Measurements from ENCODE around the gene LONP2.
A peak's percentile ranks its signal among the peaks of the same experiment; 100 is the strongest.
"Not testable (repeated sequence)": the region's sequence is repeated elsewhere in the genome, so short reads cannot be mapped to it uniquely, and the experiment has no call there.

Gene LONP2

DNA sequence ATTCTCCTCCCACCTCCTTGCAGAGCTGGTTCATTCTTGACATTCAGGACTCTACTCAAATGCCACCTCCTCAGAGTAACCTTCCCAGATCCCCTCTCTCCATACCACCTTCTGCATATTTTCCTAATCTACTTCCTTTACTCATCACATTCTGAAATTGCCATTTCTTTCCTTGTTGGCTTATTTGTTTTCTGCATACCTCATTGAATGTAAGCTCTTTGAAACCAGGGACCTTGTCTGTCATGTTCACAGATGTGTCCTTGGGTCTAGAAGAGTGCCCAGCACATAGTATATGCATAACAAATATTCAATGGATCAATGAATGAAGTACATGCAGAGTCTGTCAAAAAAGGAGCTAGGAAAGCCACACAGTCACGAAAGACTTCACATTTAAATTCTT lies 7.8 kb upstream of the LONP2 start:
- no peak for DNase-seq (ENCODE audit: low spot score)

DNA sequence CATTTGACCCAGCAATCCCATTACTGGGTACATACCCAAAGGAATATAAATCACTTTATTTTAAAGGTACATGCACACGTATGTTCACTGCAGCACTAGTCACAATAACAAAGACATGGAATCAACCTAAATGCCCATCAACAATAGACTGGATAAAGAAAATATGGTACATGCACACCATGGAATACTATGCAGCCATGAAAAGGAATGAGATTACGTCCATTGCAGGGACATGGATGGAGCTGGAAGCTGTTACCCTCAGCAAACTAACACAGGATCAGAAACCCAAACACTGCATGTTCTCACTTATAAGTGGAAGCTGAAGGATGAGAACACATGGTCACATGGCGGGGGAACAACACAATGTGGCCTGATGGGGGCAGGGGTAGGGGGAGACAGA lies 4.0 kb upstream of the LONP2 start:
- DNase-seq (ENCODE audit: low spot score), result not testable (repeated sequence)

DNA sequence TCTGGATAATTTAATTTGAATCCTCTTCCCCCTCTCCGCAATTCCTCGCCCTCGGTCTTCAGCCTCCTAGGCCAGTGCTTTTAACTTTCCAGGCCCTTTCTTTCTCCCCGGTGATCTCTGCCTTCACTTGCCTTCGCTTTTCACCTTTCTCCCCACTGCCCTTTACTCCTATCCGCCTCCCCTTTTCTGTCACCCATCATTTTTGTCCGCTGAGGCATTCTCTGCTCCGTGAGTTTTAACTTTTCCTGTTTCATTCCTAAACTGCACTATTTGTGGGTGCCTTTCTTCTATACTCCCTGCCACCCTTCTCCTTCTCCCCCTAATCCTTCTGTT lies 729 bp downstream of the LONP2 start:
- DNase-seq (ENCODE audit: low spot score), result no peak

DNA sequence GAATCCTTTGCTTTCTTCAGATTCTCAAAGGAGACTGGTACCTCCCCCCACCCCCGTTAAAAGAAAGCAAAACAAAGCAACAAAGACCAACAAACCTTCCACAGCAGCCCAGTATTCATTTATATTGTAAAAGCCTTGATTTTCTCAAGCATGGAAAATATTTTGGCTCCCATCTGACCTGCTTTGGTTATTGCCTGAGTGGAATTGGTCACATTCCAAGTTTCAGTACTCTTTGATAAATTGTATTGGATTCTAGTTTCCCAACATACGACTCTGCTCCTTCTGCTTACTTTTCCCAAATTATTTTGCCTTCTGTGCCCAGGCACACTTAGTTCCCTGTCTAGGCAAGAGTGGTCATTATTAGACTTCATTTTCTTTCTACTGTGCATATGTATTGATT lies 2.0 kb downstream of the LONP2 start:
- DNase-seq (ENCODE audit: low spot score), result no peak

DNA sequence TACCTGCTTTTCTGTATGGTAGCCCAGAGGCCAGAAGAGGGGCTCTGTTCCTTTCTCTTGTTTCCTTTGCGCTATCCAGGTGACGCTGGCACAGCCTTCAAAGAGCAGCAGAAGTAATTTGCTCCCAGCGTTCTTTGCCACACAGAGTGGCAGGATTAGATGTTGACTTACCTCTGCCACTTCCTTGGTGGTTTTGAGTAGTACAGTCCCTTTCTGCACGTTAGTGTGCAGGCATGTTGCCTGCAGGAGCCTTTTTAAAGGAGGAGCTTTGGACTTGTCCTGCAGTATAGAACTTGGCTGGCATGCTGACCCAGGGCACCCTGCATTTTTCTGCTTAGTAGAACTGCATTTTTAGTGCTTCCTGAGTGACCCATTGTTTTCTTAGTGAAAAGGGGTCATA lies 3.2 kb downstream of the LONP2 start, which contains the start of gene ABCC11:
ABCC11 (minus strand) TSS at position 229 of the 400 bp plus-strand sequence. CDS start 15,618 bp downstream, outside the sequence.
- no peak for DNase-seq (ENCODE audit: low spot score)

DNA sequence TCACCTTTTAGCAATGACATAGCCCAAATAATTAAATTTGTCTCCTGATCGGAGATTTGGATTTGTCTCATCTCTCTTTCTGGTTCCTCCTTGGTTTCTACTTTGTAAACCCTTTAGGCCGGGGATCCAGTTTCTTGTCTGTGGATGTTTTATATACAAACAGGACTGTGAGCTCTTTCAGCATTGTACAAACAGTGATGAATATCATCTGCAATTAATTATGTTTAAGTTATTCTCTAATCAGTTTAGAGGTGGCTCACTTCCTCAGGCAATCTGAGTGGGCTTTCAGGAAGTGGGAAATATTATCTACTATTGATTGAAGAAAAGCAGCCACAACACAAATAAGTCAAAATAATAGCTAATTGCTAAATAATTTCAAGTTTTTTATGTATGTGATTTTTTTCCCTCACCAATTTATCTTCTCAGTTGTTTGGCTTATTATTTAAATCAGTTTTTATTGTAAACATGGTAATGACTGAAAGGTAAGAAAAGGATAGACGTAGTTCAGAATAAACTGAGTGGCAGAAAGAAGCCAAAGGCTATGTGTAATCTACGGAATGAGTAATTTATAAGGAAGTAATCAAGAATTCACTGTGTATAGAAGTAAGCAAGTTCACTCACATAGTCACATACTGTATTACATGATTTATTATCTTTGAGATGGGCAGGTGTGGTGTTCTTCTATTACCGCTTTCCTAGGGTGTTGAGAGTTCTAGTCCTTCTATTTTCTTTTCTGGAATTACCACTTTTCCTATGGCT lies 6.6 kb downstream of the LONP2 start:
- DNase-seq (ENCODE audit: low spot score), result no peak

DNA sequence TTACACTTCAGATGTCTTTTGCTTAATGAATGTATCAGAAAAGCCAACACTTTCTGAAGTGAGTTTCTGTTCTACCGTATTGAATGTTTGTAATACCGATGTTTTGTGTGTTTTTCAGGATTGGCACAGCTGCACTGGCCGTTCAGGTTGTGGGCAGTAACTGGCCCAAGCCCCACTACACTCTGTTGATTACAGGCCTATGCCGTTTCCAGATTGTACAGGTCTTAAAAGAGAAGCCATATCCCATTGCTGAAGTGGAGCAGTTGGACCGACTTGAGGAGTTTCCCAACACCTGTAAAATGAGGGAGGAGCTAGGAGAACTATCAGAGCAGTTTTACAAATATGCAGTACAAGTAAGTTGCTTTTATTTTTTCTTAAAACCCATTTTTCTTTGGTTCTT lies 7.9 kb downstream of the LONP2 start:
- DNase-seq (ENCODE audit: low spot score), result no peak

DNA sequence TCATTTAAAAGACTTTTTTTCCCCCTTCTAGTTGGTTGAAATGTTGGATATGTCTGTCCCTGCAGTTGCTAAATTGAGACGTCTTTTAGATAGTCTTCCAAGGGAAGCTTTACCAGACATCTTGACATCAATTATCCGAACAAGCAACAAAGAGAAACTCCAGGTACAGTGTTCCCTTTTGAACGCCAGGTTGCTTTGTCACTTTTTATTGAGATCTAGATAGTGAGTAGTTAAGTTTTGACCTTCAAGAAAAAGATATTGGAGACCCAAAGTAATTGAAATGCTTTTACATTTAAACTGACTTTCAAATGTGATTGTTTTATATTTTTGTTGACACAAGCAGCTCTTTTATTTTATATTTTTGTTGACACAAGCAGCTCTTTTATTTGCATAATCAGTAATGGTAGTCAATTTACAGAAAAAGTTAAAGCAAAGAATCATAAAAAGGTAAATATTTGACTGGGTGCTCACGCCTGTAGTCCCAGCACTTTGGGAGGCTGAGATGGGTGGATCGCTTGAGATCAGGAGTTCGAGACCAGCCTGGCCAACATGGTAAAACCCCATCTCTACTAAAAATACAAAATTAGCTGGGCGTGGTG lies 12.6 kb downstream of the LONP2 start:
- no peak for DNase-seq (ENCODE audit: low spot score)

DNA sequence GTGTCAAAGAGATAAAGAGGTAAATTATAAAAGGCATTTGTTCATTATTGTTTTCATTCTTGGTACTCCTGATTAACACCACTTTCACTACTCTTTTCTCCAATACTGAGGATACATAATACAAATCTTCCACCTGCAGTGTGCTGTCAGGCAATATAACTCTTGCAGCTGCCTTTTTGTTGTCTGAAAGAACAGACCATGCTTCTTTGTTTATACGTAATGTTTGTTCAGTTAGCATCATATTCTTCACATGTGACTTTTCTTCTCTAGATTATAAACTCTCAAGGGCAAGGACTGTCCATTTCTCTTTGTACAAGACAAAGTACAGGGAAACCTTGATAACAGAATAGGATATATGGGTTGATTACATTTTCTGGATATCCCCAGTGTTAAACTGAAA lies 17.5 kb downstream of the LONP2 start:
- no peak for DNase-seq (ENCODE audit: low spot score)

DNA sequence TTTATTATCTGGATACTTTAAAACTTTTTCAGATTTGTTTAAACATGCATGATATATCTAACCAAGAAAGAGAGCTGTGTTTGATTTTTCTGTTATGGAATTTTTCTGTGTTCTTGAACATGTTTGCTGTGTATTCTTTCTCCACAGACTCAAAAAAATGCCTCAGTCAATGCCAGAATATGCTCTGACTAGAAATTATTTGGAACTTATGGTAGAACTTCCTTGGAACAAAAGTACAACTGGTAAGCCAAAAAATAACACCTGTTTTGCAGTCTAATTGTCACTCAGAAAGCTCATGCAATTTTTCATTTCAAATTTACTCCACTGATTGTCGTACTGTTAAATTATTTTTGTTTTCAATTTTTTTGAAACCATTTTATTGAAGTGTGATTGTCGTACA lies 18.5 kb downstream of the LONP2 start:
- no peak for DNase-seq (ENCODE audit: low spot score)

DNA sequence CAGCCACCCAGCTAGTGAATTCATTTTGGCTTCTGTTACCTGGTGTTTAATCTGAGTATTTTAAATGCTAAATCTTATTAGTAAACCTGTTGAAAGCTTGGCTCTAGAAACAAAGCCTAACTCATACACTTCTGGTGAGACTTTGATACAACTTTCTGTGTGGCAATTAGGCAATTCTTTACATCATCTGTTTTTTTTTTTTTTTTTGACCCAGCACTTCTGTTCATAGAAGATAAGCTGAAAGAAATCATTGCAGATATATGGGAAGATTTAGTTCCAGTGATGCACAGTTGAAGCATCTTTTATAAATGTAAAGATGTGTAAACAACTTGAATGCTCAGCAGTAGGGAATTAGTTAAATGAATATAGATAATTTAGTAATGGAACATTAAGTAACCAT lies 24.9 kb downstream of the LONP2 start:
- no peak for DNase-seq (ENCODE audit: low spot score)

DNA sequence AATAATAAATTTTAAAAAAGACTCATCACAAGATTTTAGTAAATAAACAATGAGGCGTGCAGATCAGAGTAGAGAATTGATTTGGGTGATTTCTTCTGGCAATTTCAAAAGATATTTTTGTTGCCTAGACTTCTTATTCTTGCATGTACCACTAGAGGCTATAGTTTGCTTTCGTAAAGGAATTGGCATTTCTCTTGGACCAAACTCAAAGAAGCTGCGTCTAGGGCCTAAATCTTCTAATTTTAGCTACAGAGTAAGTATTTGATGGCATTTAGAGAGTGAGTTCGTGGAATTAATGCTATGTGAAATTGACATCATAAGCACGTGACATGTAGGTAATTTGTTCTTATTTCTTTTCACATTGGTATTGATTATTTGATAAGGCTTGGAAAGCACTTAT lies 27.6 kb downstream of the LONP2 start:
- no peak for DNase-seq (ENCODE audit: low spot score)

DNA sequence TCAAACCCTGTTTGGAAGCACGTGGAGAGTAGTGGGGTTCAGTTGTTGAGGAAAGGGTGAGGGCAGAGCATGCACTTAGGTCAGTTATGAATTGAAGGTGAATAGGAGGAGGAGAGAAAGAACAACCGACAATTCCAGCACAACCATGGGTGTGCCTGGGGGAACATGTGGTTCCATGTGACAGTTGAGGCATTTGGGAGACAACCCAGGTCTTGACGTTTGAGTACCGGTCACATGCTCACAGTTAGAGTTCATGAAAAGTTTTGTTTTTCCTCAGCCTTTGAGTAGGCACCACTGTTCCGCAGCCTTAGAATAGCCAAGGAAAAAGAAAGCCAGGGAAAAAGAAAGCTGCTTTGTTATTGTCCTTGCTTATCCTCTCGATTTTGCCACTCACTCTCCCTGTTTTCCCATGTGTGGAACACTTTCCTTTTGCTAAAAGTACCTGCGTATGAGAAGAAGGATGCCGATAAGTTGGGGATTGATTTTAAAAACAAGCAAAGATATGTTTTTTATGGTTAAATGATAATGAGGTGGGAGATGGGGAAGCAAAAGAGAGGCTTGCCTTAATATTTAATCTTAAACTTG lies 28.8 kb downstream of the LONP2 start:
- DNase-seq (ENCODE audit: low spot score), result no peak

DNA sequence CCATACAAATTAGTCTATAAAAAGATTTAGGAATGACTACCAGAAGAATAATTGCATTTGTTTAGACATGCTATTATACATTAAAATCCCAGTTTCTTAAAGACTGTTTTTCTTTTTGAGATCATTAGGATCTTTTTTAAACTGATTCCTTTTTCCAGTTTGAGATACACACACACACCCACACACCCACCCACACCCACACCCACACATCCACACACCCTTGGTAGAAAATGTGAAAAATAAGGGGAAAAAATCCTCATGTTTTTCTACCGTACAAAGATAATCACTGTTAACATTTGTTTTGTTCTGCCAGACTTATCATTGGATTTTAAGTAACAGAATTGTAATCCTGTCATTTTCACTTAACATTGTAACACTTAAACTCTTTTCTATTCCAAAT lies 30.4 kb downstream of the LONP2 start:
- DNase-seq (ENCODE audit: low spot score), result no peak

DNA sequence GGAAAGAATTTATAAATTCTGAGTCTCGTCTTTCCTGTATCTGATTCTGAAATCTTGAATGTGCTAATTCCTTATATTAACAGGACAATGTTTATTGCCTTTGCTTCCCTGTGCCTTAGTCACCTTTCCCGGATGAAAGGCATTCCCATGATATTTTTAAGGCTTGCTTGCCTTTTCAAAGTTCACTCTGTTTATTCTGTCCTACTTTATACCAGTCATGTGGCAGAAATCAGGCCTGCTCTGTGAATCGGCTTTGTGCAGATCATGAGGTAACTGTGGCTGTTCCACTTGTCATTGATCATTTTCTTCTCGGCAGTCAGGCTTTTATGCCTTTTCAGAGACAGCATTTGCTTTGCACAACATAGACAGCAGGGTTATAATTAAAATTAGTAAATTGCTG lies 32.0 kb downstream of the LONP2 start:
- no peak for DNase-seq (ENCODE audit: low spot score)

DNA sequence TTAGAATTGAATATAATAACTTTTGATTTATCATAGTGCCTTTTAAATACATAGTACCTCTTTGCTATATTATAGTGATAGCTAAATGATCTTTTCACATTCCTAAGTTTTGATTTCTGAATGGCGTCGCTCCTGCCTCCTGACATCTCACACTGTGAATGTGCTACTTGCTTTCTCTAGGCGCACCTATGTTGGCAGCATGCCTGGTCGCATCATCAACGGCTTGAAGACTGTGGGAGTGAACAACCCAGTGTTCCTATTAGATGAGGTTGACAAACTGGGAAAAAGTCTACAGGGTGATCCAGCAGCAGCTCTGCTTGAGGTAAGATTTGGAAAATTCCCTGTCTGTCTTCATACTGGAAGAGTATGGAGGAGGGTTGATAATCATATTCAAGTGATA lies 33.1 kb downstream of the LONP2 start:
- no peak for DNase-seq (ENCODE audit: low spot score)

DNA sequence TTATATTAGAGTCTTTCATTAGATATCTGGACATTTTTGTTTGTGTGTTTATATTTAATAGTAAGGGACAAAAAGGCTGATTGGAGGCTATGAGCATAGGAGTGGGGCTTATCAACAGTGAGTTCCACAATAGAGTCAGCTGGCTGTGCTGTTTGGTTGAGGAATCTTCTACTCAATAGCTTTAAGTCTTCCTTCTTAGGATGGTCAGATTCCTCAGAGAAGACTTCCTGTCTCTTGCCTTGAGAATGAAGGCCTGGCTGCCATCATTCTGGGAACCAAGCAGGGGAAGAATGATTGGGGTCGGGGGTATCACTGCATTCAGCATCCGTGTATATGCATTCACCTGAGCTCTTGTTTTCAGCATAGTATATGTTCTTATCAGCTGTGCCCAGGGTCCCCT lies 35.1 kb downstream of the LONP2 start:
- DNase-seq (ENCODE audit: low spot score), result no peak

DNA sequence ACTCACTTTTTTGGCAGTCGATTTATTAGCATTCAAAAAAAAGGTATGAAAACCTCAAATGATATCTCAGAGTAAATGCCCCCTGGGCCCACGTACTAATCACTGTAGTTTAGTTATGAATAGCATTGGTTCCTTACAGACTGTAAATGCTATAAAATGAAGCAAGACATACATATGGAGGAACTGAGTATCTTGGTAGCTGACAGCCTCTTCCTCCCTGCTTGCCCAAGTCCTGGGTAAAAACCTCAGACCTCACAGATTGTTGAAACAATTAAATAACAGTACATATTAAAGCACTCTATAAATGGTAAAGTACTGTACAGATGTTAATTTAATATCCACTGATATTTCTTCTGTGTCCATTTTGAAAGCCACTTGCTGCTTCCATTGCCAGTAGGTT lies 36.4 kb downstream of the LONP2 start:
- DNase-seq (ENCODE audit: low spot score), result no peak

DNA sequence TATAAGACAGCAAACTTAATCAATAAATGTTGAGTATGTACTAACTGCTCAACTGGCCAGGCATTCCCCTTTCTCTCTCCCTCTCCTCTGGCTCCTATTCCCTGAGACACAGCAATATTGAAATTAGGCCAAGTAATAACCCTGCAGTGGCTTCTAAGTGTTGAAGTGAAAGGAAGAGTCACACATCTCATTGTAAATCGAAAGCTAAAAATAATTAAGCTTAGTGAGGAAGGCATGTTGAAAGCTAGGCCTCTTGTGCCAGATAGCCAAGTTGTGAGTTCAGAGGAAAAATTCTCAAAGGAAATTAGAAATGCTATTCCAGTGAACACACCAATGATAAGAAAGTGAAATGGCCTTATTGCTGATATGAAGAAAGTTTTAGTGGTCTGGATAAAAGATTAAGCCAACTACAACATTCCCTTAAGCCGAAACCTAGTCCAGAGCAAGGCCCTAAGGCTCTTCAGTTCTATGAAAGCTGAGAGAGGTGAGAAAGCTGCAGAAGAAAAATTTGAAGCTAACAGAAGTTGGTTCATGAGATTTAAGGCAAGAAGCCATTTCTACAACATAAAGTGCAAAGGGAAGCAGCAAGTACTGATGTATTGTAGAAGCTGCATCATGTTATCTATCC lies 38.6 kb downstream of the LONP2 start:
- no peak for DNase-seq (ENCODE audit: low spot score)

DNA sequence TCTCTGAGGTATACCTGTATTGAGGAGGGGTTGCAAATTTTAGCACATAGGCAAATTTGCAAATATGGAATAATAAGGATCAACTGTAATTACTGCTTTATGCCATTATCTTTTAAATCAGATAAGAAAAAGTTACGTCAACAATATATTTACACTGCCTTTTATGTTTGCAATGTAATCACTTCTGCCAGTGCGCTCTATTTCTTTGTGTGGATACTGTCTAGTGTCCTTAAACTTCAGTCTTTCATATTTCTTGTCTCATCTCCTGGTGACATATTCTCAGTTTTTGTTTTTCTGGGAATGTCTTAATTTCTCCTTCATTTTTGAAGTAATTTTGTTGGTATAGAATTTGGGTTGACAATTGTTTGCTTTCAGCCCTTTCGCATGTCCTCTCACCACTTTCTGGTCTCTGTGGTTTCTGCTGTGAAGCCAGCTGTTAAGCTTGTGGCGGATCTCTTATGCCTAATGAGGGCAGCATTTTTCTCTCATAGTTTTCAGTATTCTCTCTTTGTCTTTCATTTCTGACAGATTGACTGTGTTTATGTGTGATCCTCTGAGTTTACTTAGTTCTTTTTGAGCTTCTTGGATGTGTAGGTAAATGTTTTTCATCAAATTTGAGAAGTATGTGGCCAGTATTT lies 40.8 kb downstream of the LONP2 start:
- peak; percentile 2 for DNase-seq (ENCODE audit: low spot score)

DNA sequence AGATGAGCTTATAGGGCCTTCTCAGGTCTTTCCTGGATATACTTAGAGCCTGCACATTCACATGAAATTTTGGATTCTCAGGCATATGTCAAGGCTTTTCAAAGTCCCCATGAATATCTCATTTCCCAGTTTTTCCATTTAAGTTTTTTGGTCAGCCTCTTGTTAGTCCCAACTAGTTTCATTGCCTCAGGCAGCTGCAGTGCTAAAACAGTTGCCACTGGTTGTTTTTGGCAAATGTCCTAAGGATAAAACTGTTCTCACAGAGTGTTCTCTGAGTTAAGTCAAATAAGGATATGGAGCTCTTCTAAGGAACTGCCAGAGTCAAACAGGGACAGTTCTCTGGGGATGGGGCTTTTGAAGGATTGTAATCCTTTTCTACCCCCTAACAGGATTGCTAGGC lies 43.1 kb downstream of the LONP2 start:
- DNase-seq (ENCODE audit: low spot score), result no peak

DNA sequence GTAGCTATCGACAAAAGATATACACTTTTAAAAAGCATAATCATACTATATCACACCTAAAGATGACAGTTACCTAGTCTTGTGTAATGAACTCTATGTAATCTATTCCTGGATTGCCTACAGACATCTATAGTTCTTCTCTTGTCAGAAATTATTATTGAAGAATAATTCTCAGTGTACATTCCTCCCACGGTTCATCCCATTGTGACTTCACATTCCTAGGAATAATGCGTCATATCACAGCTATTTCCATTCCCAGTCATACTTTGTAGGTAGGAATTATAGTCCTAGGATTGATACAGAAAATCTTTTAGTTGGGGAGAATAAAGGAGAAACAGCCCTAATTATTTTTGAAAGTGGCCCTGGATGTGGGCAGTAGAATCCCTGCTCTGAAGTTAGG lies 47.2 kb downstream of the LONP2 start:
- no peak for DNase-seq (ENCODE audit: low spot score)

DNA sequence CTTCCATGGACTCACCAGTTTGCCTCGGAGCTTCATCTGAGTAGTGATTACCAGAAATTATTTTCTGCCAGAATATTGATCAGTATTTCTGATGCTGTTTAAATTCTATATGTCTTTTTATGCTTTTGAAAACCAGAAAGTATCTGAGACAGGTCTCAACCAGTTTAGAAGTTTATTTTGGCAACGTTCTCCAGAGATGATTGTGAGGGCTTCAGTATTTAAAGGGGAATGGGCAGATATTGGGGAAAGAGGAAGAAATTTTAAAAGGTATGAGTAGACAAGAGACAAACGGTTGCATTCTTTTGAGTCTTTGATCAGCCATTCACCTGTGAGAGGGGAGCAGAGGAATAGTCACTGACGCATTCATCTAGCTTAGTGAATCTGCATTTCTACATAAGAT lies 47.7 kb downstream of the LONP2 start:
- DNase-seq (ENCODE audit: low spot score), result no peak

Data from CD4-positive, alpha-beta T cell treated with Interleukin-6 at 100 ng/mL for 8 hours (primary cell).